ENCODE results near the gene SSBP1.

DNA sequence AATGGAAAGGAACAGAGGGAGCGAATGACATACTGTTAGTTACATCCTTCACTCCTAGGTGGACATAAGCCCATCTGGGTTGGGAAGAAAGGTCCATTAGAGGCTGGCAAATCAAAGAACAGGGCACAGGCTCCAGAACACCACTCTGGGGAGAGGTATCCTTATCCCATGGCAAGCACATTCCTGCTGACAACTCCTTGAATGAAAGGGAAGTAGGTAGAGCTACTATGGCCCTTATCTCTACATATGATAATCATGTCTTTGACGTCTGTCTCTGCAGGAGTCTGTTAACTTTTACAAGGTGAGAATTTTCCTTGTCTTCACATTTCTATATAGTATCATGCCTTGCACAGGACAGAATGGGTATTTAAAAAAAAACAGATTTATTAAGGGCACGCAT lies 46.6 kb upstream of the SSBP1 start:
- no peak for TF ChIP-seq CTCF (IDR thresholded peaks at IDR 0.05)
- TF ChIP-seq POLR2A (IDR thresholded peaks at IDR 0.05; ENCODE audit: low read depth) = no peak
- no peak for TF ChIP-seq POLR2AphosphoS5 (IDR thresholded peaks at IDR 0.05)

Measured in esophagus muscularis mucosa (tissue), 3 donors.